Nephron (organoid): Measurements from ENCODE around the gene C2orf80.

Experiments used
- H3K27ac Mint-ChIP-seq, 3 experiments: 2 replicates each; pipeline ENCODE4 v1.8.0; 2020; ENCODE audit warnings: mixed read lengths in 3 of 3, mild to moderate bottlenecking in 2 of 3, moderate library complexity in 1 of 3
- H3K27me3 Mint-ChIP-seq: 2 replicates; pipeline ENCODE4 v1.8.0; 2021; ENCODE audit warnings: low read depth, mild to moderate bottlenecking, moderate library complexity, mixed read lengths
- H3K36me3 Mint-ChIP-seq: 2 replicates; pipeline ENCODE4 v1.8.0; 2020; ENCODE audit warnings: low read depth, mixed read lengths
- H3K4me1 Mint-ChIP-seq: 2 replicates; pipeline ENCODE4 v1.8.0; 2020; ENCODE audit warnings: mixed read lengths
- H3K4me3 Mint-ChIP-seq, 3 experiments: 2 replicates each; pipeline ENCODE4 v1.8.0; 2020; ENCODE audit warnings: mild to moderate bottlenecking in 3 of 3, mixed read lengths in 3 of 3, moderate library complexity in 2 of 3
- H3K9me3 Mint-ChIP-seq: 2 replicates; pipeline ENCODE4 v1.8.0; 2020; ENCODE audit warnings: mixed read lengths
- CTCF ChIP-seq, 3 experiments: fragments of 200-600 bp; sonication (generic); IDR thresholded peaks; one replicate each; pipeline ENCODE4 v1.5.0; 2021; ENCODE audit warnings: antibody characterized with exemption in 3 of 3; ENCODE audit not compliant: unreplicated experiment in 3 of 3

Gene C2orf80

GRCh38 chr2:208204166-208204565, 14.3 kb upstream of the C2orf80 start:
- Mint-ChIP-seq H3K4me1 (no peaks in the 10 kb centered on the region), H3K27ac (no peak overlapping the region), H3K36me3 (no peaks in the 10 kb centered on the region), H3K9me3 (no peaks in the 10 kb centered on the region), H3K27me3 (peaks cover 8% of the 10 kb centered on the region), H3K4me3 (no peak overlapping the region)
- TF ChIP-seq CTCF (IDR thresholded peaks at IDR 0.05; ENCODE audit: unreplicated experiment in 3 of 3): no peak

GRCh38 chr2:208195531-208195930, 5.7 kb upstream of the C2orf80 start:
- H3K36me3 Mint-ChIP-seq: no peaks in the 10 kb centered on the region
- no peak for TF ChIP-seq CTCF (IDR thresholded peaks at IDR 0.05; ENCODE audit: unreplicated experiment in 3 of 3)
- H3K4me1 Mint-ChIP-seq: no peaks in the 10 kb centered on the region
- no peaks in the 10 kb centered on the region for H3K27me3 Mint-ChIP-seq
- H3K4me3 Mint-ChIP-seq: no peak overlapping the region
- no peaks in the 10 kb centered on the region for H3K9me3 Mint-ChIP-seq
- H3K27ac Mint-ChIP-seq: no peak overlapping the region

- no peaks in the 10 kb centered on the region for H3K36me3 Mint-ChIP-seq
- TF ChIP-seq CTCF (IDR thresholded peaks at IDR 0.05; ENCODE audit: unreplicated experiment in 3 of 3): no peak
Measured at GRCh38 chr2:208192611-208193236, 2.9 kb upstream of the C2orf80 start.

GRCh38 chr2:208189069-208189809, 591 bp downstream of the C2orf80 start:
- Mint-ChIP-seq H3K27me3 (peaks cover 17% of the 10 kb centered on the region), H3K4me1 (peaks cover 2% of the 10 kb centered on the region), H3K27ac (no peak overlapping the region), H3K4me3 (no peak overlapping the region), H3K9me3 (no peaks in the 10 kb centered on the region), H3K36me3 (no peaks in the 10 kb centered on the region)
- no peak for TF ChIP-seq CTCF (IDR thresholded peaks at IDR 0.05; ENCODE audit: unreplicated experiment in 3 of 3)

More at GRCh38 chr2:208192611-208193236, 2.9 kb upstream of the C2orf80 start:
- no peaks in the 10 kb centered on the region for H3K9me3 Mint-ChIP-seq
- H3K27ac Mint-ChIP-seq: no peak overlapping the region
- H3K4me1 Mint-ChIP-seq: no peaks in the 10 kb centered on the region
- H3K27me3 Mint-ChIP-seq: no peaks in the 10 kb centered on the region
- H3K4me3 Mint-ChIP-seq: no peak overlapping the region

GRCh38 chr2:208186893-208187292, 2.9 kb downstream of the C2orf80 start:
- TF ChIP-seq CTCF (IDR thresholded peaks at IDR 0.05; ENCODE audit: unreplicated experiment in 3 of 3): no peak
- Mint-ChIP-seq H3K4me3 (no peak overlapping the region), H3K9me3 (no peaks in the 10 kb centered on the region)

GRCh38 chr2:208186465-208186864, 3.4 kb downstream of the C2orf80 start:
- no peak overlapping the region for H3K27ac Mint-ChIP-seq
- TF ChIP-seq CTCF (IDR thresholded peaks at IDR 0.05; ENCODE audit: unreplicated experiment in 3 of 3): no peak
- H3K9me3 Mint-ChIP-seq: no peaks in the 10 kb centered on the region
- no peaks in the 10 kb centered on the region for H3K36me3 Mint-ChIP-seq
- peaks cover 31% of the 10 kb centered on the region for H3K27me3 Mint-ChIP-seq
- H3K4me1 Mint-ChIP-seq: peaks cover 10% of the 10 kb centered on the region
- no peak overlapping the region for H3K4me3 Mint-ChIP-seq

More at GRCh38 chr2:208186893-208187292, 2.9 kb downstream of the C2orf80 start:
- H3K27ac Mint-ChIP-seq: no peak overlapping the region
- peaks cover 31% of the 10 kb centered on the region for H3K27me3 Mint-ChIP-seq
- no peaks in the 10 kb centered on the region for H3K36me3 Mint-ChIP-seq
- peaks cover 10% of the 10 kb centered on the region for H3K4me1 Mint-ChIP-seq
